Hematopoietic multipotent progenitor cell treated with erythropoietin and hydrocortisone succinate and interleukin-3 and kit ligand, for 4 days (in vitro differentiated cells): Measurements from ENCODE around the gene ATRAID.
A peak's percentile ranks its signal among the peaks of the same experiment; 100 is the strongest.
"Not testable (repeated sequence)": the region's sequence is repeated elsewhere in the genome, so short reads cannot be mapped to it uniquely, and the experiment has no call there.

Source experiments
- DNase-seq: peaks from one replicate; pipeline ENCODE4 v3.0.0-alpha.2; 2015

Gene ATRAID

DNA sequence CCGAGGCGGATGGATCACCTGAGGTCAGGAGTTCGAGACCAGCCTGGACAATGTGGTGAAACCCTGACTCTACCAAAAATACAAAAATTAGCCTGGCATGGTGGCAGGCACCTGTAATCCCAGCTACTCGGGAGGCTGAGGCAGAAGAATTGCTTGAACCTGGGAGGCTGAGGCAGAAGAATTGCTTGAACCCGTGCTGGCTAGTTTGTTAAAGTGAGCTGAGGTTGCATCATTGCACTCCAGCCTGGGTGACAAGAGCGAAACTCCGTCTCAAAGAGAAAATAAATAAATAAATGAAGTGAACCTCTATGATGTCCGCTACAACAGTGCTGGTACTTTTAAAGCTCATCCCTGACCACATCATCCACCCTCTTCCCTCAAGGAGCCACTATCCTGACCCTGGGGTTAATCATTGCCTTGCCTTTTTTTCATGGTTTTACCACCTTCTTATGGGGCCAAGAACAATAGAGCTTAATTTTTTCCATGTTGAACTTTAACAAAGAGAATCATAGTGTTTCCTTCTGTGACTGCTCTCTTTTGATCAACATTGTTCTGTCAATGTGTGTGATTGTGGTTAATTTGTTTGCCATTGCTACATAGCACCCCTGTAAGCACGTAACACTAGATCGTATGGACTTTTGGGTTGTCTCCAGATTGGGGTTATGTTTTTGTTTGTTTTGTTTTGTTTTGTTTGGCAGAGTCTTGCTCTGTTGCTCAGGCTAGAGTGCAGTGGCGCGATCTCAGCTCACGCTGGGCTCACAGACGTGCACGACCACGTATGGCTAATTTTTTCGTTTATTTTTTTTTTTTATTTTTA is 17.1 kb upstream of the ATRAID start:
- no peak for DNase-seq

DNA sequence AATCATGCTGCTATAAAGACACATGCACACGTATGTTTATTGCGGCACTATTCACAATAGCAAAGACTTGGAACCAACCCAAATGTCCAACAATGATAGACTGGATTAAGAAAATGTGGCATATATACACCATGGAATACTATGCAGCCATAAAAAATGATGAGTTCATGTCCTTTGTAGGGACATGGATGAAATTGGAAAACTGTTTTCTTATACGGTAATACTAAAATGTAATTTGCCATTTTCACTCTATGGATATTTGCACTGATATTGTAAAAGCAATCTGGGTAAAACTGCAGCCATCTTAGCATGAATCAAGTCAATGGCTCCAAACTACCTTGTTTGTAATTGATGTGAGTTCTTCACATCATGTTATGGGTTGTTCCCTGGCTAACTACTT is 16.0 kb upstream of the ATRAID start:
- DNase-seq: not testable (repeated sequence)

DNA sequence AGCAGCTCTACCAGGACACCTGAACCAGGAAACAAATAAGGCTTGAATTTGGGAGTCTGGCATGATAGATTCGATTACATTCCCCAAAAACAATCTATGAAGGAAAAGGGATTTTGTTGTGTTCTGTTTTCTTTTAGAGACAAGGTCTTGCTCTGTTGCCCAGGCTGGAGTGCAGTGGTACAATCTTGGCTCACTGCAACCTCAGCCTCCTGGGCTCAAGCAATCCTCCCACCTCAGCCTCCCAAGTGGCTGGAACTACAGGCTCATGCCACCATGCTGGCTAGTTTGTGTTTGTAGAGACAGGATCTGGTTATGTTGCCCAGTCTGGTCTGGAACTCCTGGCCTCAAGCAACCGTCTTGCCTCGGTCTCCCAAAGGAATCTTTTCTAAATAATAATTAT is 13.8 kb upstream of the ATRAID start:
- not testable (repeated sequence) for DNase-seq

DNA sequence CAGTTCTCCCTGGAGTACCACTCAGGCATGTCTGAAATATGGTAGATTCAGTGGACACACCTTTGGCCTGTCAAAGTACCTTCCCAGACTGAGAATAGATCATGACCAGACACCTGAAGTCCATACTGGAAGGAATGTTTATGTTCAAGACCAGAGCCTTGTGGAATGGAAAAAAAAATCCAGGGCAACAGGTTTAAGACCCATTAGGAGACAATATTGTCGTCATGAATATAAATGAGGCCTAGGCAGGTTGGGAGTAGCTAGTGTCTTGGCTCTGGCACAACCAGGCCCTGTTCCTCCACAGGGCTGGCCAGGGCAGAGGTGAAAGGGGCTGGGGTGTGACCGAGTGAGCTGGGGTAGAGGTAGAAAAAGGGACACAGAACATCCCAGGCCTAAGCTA is 13.2 kb upstream of the ATRAID start:
- no peak for DNase-seq

DNA sequence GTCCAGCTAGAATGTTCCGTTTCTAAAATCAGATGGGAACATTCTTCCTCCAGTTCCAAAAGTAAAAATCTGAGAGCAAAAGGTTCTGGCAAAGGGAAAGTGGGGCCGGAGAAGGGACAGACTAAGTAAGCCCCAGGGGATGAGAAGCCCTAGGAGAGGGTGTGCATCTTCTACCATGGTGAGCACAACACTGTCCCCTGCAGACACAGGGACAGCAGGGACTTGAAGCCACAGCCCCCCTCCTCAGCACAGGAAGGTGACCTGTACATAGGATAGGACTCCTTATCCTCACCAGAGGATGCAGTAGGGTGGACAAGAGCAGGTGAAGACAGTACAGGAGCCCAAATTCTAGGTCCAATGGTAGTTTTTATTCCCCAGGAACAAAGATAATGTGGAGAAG is 12.6 kb upstream of the ATRAID start:
- no peak for DNase-seq

DNA sequence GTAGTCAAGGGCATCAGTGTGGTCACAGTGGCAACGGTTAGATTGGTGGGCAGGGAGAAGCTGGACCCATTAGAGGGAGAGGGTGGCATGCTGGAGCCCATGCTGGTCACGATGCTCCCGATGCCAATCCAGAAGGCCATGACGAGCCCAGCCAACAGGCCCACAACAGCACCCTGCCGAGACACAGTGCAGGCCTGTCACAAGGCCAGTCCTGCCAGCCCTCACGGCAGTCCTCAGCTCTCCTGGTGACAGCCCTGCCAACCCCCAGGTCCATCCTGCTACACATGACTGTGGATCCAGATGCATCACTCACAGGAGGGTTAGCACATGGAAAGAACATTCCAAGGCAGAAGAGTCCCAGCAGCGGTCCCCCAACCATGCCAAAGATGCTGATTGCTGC is 10.2 kb upstream of the ATRAID start:
- no peak for DNase-seq

DNA sequence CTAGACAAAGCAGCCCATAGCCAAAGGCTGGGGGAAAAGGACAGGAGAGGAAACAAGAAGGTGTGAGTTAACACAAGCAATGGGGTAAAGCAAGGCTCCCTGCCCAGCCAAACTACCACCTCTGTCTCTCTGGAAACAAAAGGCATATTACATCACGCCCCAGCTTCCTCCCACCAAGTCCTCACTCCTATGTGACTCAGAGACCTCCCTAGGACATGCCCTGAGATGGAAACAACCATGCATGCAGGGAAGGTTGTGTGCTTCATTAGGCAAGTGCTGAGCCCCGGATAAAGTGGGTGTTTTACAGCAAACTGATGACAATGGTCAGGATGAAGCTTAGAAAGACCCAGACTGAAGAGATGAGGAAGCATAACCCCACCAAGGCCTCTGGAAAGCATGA is 9.0 kb upstream of the ATRAID start:
- DNase-seq: no peak

DNA sequence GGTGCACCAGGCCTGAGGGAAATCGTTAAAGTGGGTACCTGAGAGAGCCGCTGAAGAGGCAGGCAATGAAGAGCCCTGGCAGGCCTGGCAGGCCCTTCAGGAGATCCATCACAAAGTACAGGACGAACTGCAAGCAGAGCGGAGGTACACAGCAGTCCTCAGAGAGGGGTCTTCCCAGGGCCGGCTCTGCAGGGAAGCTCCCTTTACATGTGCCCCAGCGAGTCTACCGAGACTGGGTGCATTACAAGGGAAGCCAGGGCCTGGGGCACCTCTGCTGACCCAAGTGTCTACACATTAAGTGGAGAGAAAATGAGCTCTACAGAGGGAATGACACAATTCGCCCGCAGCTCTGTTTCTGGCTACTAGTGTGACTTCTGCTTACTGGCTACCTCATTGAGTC is 8.1 kb upstream of the ATRAID start:
- DNase-seq: no peak

DNA sequence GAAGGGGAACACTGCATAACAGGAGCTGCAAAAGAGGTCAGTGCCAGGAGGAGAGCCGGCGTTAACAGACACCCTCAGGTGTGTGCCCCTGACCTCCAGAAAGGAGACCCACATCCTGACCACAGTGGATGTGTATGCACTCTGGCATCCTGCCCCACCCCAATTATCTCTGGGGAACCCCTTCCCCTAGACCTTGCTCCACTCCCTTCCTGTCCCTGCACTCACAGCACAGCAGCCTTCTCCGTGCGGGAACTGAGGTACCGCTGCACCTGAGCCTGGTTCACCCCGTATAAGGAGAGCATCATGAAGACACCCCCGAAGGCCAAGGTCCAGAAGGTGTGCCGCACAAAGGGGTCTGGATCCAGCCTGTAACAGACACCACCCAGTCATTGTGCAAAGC is 7.3 kb upstream of the ATRAID start:
- DNase-seq: no peak

DNA sequence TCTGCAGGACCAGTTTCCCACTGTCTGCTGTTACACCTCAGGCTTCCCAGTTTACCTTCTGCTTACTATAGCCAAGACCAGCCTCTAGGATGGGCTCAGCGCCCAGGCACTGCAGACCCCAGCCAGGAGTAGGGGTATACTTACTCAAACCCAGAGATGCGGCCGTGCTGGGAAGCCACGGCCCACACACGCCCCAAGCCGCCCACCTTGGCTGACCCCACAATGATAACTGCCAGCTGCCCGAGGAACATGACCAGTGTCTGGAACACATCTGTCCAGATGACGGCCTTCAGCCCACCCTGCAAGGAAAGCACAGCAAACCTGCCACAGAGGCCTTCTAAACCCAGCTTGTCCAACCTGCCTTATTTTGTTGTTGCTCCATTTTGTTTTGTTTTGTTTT is 6.6 kb upstream of the ATRAID start:
- DNase-seq: no peak

DNA sequence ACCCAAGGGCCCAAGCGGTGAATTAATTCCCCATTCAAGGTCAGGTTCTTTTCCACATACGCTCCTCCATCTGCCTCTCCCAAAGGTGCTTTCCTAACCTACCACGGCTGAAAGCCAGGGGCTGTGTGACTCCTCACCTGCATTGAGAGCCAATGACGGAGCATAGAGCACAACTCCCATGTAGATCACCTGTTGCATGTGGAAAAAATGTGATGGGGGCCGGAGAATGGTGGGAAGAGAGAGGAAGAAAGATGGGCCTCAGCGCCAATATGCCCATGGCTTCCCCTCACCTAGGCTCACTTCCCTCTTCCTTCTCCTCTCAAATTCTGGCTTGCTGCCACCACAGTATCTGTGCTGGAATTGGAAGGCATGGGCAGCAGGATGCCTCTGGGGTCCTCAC is 5.5 kb upstream of the ATRAID start:
- DNase-seq: no peak

DNA sequence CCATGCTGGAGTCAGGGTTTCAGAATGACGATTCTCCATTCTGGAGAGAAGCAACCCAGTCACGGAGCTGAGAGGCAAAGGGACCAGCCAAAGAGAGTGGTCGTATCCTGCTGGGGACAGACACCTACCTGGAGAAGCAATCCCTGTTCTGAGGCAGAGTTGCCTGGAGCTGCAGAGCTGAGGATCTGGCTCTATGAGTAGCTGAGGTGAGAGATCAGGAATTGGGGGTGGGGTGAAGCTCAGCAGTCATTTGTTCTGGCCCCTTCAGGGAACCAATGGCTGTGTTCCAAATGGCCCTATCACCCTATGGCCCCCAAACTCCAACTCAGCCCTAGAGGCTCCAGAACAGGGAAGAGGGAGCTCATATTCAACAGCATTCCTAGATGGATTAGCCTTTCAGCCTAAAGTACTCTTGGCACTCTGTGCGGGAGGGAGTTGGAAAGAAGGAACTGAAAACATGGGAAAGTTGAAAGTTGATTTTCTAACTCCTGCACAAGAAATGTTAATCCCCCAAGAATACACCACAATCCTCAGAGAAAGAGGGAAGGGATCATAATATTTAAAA is 3.3 kb upstream of the ATRAID start:
- DNase-seq: no peak

DNA sequence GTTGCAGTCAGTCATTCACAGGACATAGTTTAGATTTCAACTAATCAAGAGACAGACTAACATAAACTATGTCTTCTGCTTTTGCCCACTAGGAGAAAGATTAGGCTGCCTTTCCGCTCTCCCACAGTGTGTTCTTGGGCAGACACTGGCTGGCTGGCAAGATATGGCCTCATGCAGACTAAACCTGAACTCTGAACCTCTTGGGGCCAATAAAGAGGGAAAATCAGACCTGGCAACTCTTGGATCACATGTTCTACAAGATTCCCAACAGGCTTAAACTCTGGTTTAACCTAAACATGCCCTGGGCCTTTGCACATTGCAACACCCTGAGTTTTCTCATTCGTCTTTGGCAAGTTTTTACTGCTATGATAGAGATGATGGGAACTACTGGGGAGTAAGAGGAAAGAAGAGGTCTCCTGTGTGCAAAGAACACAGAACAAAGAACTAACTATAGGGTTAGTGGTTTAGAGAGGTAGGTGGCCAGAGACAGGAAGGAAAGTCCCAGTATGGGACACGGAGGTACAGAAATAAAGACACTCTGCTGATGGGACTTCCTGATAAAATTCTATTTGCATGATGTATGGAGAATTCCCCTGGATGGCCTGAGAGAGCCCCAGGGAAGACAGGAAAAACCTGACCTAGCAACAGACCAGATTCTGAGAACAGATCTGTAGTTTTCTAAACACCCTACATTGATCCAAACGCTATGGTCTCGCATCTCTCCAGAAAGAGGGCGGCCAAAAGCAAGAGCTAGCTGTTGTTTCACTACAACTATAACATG is 2.0 kb upstream of the ATRAID start:
- peak; percentile 59 for DNase-seq

DNA sequence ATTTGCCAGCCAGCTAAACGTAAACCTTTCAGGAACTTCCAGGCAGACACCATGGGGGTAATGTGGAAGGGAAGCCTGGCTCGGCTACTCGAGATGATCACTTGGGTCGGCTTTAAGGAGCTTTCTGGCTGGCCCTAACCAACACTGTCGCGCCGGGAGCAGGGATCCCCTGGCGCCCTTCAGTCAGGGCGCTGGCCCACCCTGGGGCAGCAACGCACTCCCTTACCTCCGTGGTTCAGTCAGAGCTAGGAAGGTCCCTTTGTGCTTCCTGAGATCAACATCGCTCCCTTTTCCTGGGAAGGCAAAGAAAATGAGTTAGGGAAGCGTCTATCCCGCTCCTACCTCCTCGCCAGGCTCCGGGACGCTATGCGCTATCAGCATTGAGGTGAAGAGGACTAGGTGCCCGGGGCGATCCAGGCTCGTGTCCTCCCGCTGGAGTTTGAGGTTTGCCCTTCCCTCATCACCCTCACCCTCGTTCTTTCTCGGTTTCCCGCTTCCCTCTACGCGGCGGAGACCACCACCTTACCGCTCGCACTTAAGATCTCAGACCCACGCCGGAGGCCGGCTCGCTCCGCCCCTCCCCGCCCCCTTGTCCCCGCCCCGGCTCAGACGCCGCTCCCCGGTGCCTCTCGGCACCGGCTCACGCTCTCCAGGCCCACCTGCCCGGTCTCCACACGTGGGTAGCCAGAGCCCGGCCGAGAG is 449 bp upstream of the ATRAID start:
- DNase-seq: peak; percentile 35

DNA sequence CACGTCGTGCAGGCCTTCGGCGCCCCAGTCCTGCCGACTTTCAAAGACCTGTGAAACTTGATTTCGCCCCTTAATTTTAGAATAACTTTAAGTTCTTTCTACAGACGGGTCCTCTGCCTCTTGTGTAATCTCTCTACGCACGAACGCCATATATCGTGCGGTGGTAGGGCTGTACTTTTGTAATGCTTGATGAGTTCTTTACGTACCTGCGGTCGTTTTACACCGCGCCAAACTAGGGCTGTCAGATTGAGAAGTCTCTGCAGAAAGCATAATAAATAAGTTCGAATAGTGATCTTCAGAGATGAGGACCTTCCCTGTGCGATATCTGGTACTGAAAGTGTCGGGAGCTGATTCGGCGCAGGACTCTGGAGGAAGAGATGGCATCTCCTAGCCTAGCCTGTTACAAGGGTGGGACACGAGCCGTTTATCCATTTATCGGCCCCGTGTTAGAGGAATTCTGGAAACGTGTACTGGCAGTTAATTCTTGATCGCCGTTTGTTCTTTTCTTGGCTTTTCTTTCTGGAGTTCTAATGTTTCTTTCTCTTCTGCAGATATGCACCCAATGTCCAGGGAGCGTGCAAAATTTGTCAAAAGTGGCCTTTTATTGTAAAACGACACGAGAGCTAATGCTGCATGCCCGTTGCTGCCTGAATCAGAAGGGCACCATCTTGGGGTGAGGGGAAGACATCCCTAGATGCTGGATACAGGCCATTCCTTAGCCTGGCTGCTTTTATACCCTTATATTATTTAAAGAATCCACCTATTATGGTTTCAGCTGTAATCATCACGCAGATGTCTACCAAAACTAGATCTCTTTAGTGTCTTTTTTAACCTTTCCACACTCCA is 1.0 kb downstream of the ATRAID start:
- DNase-seq: peak; percentile 76

DNA sequence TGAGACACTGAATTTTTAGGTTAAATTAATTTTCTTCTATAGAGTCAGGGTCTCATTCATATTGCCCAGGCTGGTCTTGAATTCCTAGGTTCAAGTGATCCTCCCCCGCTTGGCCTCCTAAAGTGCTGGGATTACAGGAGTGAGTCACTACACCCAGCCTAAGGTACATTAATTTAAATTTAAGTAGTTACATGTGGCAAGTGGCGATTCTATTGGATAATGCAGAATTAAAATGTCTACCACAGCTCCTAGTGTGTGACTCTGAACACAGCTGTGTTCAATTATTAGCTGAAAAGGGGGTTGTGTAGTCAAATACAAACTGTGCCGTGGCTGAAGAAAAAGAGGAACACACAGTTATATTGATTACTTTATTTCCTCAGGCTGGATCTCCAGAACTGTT is 3.1 kb downstream of the ATRAID start:
- no peak for DNase-seq

DNA sequence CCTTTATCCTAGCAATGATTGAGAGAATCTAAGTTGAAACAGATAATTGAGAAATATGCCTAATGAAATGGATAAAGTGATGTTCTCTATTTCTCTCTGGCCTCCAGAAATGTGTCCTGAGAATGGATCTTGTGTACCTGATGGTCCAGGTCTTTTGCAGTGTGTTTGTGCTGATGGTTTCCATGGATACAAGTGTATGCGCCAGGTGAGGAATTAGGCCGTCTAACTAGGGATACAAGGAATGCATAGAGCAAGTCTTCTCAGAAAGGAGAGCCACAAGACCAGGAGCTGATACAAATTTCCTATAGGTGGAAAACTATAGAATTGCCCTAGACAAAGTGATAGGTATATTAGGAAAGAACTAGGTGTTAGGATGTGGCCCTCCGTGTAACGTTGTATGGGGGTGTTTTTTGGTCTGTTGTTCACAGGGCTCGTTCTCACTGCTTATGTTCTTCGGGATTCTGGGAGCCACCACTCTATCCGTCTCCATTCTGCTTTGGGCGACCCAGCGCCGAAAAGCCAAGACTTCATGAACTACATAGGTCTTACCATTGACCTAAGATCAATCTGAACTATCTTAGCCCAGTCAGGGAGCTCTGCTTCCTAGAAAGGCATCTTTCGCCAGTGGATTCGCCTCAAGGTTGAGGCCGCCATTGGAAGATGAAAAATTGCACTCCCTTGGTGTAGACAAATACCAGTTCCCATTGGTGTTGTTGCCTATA is 4.7 kb downstream of the ATRAID start:
- no peak for DNase-seq

DNA sequence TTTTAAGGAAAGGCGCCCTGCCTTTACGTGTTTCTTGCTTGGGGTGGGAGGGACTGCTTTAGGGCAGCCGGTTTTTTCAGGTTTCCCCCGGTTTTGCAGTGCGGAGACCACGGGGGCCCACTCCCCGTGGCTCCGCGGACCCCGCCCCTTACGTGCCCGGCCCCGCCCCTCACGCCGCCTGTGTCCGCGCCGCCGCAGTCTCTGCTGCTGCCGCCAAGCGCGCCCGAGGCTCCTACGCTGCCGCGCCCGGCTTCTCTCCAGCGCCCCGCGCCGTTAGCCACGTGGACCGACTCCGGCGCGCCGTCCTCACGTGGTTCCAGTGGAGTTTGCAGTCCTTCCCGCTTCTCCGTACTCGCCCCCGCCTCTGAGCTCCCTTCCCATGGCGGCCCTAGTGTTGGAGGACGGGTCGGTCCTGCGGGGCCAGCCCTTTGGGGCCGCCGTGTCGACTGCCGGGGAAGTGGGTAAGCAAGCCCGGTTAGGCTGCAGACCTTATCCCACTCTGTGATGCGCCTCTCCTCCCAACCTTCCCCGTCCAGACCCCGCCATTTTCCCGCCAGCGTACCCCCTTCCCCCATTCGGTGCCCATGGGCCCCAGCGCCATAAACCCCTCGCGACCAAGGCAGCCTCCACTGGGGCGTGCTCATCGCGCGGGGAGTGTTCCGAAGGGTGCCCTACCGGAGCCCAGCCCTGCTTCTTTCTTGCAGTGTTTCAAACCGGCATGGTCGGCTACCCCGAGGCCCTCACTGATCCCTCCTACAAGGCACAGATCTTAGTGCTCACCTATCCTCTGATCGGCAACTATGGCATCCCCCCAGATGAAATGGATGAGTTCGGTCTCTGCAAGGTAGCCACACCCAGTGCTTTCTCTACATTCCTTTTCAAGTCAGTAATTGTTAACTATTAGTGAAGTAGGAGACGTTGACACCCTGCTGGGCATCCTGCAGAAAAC is 5.6 kb downstream of the ATRAID start, which contains the start of gene CAD:
TSS of gene CAD (plus strand) at position 197 of the 949 bp plus-strand sequence. CDS start at position 380, 183 bp downstream.
- DNase-seq: peak; percentile 97

DNA sequence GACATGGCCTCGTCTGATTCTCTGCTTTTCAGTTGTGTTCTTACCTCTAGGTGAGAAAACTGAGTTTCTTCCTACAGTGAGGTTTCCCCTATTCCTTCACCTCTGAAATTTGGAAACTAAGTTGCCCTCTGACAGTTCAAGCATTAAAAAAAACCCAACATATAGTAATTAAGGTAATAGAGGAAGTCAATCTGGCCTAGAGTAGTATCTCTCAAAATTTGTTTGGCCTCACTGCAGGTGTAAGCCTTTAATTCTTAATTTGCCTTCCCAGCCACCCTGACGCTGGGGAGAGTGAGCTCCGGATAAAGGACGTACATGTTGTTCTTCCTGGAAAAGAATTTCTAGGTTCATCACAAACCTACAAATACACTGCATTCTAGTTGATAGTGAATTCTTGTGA is 6.8 kb downstream of the ATRAID start:
- no peak for DNase-seq

DNA sequence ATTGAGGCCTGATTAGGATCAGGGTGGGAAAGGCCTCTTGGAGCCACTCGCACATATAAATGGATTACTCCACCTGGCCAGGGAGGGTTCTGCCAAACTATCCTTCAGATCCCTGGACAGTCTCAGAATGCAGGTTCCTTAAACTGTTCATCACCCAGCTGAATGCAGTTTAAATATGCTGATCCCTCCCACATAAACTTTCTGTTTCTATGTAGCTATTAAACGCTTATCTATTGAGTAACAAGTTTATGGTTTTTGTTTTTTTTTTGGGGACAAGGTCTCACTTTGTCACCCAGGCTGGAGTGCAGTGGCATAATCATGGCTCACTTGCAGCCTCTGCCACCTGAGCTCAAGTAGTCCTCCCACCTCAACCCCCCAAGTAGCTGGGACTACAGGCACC is 7.2 kb downstream of the ATRAID start:
- DNase-seq: peak; percentile 19
